Measurements from ENCODE around the gene MCTP1.

GRCh38 chr5:94751460-94751859, 533.4 kb downstream of the MCTP1 start:
- no peak for TF ChIP-seq TAF1 (IDR thresholded peaks at IDR 0.05; ENCODE audit: borderline replicate concordance, low read depth, low read length)
- TF ChIP-seq POLR2AphosphoS5 (IDR thresholded peaks at IDR 0.05; ENCODE audit: low read depth, low read length) = no peak
